Chondrocyte (in vitro differentiated cells): ENCODE measurements around the gene HNRNPM. TPM values are rescaled to one million over a fixed set of nuclear protein-coding genes. Genes with fewer than 3 reads are reported as not detected.

ENCODE experiments used
- DNase-seq: peaks from one replicate; pipeline ENCODE4 v3.0.0; 2021; ENCODE audit warnings: mixed read lengths, low spot score
- H3K27ac Mint-ChIP-seq: one replicate; pipeline ENCODE4 v1.8.0; 2021; ENCODE audit warnings: mild to moderate bottlenecking, moderate library complexity, mixed read lengths; ENCODE audit not compliant: unreplicated experiment
- H3K27me3 Mint-ChIP-seq: 2 replicates; pipeline ENCODE4 v1.8.0; 2021; ENCODE audit warnings: low read depth, mixed read lengths
- H3K36me3 Mint-ChIP-seq: 2 replicates; pipeline ENCODE4 v1.8.0; 2021; ENCODE audit warnings: low read depth, mixed read lengths
- H3K4me1 Mint-ChIP-seq: 2 replicates; pipeline ENCODE4 v1.8.0; 2021; ENCODE audit warnings: low read depth, mild to moderate bottlenecking, mixed read lengths
- H3K4me3 Mint-ChIP-seq: one replicate; pipeline ENCODE4 v1.8.0; 2021; ENCODE audit warnings: mild to moderate bottlenecking, moderate library complexity, mixed read lengths; ENCODE audit not compliant: unreplicated experiment
- H3K9me3 Mint-ChIP-seq: 2 replicates; pipeline ENCODE4 v1.8.0; 2021; ENCODE audit warnings: low read depth, mixed read lengths
- CTCF ChIP-seq: fragments of 200-600 bp; sonication (generic); IDR thresholded peaks from 2 replicates; pipeline ENCODE4 v1.5.0; 2021; ENCODE audit warnings: antibody characterized with exemption, mild to moderate bottlenecking, moderate library complexity
- total RNA-seq: library from RNA; stranded (reverse); gene quantifications from 3 replicates; pipeline ENCODE4 v1.2.1, GENCODE V29; 2021

The HNRNPM gene
- total RNA-seq, 1 donor from 2014 or later, result 116 TPM

DNA sequence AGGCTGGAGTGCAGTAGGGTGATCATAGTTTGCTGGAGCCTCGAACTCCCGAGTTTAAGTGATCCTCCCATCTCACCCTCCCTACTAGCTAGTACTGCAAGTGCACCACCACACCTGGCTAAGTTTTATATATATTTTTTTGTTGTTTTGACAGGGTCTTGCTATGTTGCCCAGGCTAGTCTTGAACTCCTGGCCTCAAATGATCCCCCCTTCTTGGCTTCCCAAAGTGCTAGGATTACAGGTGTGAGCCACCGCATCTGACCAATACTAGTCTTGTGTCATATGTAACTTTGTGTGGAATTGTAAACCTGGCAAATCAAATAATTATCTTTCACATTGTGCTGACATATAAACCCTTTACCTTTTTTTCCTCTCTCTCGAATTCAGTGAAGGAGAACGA is 10.2 kb downstream of the HNRNPM start:
- H3K27me3 Mint-ChIP-seq, result no peaks in the 10 kb centered on the region
- H3K4me1 Mint-ChIP-seq, result peaks cover 80% of the 10 kb centered on the region
- peaks cover 7% of the 10 kb centered on the region for H3K36me3 Mint-ChIP-seq
- H3K27ac Mint-ChIP-seq, result no peak overlapping the region
- TF ChIP-seq CTCF, result no peak
- H3K9me3 Mint-ChIP-seq, result no peaks in the 10 kb centered on the region
- no peak overlapping the region for H3K4me3 Mint-ChIP-seq
- DNase-seq, result no peak

DNA sequence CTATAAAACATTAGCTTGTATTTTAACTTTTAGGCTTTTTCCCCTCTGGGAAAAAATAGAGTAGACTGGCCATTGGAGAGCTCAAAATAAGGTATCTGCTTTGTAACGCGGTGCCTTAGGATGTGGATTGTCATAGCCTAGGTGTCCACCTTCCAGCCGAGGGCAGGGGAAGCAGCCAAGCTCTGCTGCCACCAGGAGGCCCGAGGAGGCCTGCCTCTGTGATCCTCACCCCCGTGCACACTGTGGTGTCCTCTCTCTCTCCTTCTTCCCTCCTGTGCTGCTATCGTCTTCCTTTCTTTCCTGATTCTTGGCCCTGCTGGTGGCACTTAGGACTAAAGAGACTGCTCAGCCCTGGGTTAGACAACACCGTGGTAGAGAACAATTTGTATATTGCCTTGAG is 11.3 kb downstream of the HNRNPM start:
- H3K4me3 Mint-ChIP-seq, result no peak overlapping the region
- H3K36me3 Mint-ChIP-seq, result peaks cover 7% of the 10 kb centered on the region
- peaks cover 88% of the 10 kb centered on the region for H3K4me1 Mint-ChIP-seq
- peak; percentile 44 for TF ChIP-seq CTCF
- H3K9me3 Mint-ChIP-seq, result no peaks in the 10 kb centered on the region
- DNase-seq, result peak; percentile 66
- H3K27me3 Mint-ChIP-seq, result no peaks in the 10 kb centered on the region
- H3K27ac Mint-ChIP-seq, result peak overlapping the region; percentile 57

GRCh38 chr19:8457209-8457608 is 12.4 kb downstream of the HNRNPM start:
- Mint-ChIP-seq H3K36me3 (peaks cover 7% of the 10 kb centered on the region), H3K27ac (no peak overlapping the region), H3K9me3 (no peaks in the 10 kb centered on the region), H3K4me3 (no peak overlapping the region), H3K27me3 (no peaks in the 10 kb centered on the region), H3K4me1 (peaks cover 88% of the 10 kb centered on the region)
- TF ChIP-seq CTCF, result no peak
- DNase-seq, result no peak

DNA sequence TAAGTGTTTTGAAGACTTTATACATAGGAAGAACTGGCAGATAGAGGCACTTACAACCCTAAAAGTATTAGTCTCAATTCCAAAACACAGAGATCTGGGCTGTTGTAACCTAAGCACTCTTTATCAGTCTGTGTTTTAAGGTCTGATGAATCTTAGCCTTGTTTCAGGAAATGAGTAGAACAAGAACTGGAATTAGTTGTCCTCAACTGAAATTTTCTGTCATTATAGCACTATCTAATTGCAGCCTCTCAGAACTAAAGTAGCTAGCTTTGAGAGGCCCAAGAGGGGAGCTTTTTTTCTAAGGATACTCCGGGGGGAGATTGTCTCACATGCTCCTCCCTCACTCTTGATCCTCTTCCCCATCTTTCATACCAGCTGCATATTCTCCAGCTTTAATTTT is 13.1 kb downstream of the HNRNPM start:
- TF ChIP-seq CTCF, result no peak
- Mint-ChIP-seq H3K27ac (peak overlapping the region; percentile 99), H3K27me3 (no peaks in the 10 kb centered on the region), H3K36me3 (peaks cover 7% of the 10 kb centered on the region), H3K4me1 (peaks cover 90% of the 10 kb centered on the region), H3K9me3 (no peaks in the 10 kb centered on the region), H3K4me3 (no peak overlapping the region)
- no peak for DNase-seq

GRCh38 chr19:8458380-8458779 is 13.6 kb downstream of the HNRNPM start:
- Mint-ChIP-seq H3K36me3 (peaks cover 8% of the 10 kb centered on the region), H3K9me3 (no peaks in the 10 kb centered on the region), H3K4me3 (no peak overlapping the region), H3K27me3 (no peaks in the 10 kb centered on the region), H3K27ac (peak overlapping the region; percentile 99), H3K4me1 (peaks cover 93% of the 10 kb centered on the region)
- DNase-seq, result no peak
- TF ChIP-seq CTCF, result no peak
